Activated naive CD4-positive, alpha-beta T cell treated with anti-CD3 and anti-CD28 coated beads, Interleukin-2, amount 50 U/mL, for 24 hours (primary cell): Measurements from ENCODE around the gene ZNF169.
"Not testable (repeated sequence)": the region's sequence is repeated elsewhere in the genome, so short reads cannot be mapped to it uniquely, and the experiment has no call there.

Source experiments
- H3K27ac Mint-ChIP-seq: one replicate; pipeline ENCODE4 v1.8.0; 2021; ENCODE audit warnings: mild to moderate bottlenecking, mixed read lengths
- H3K27me3 Mint-ChIP-seq: one replicate; pipeline ENCODE4 v1.8.0; 2021; ENCODE audit warnings: mixed read lengths
- H3K36me3 Mint-ChIP-seq: one replicate; pipeline ENCODE4 v1.8.0; 2021; ENCODE audit warnings: mixed read lengths
- H3K4me1 Mint-ChIP-seq: one replicate; pipeline ENCODE4 v1.8.0; 2021; ENCODE audit warnings: mixed read lengths
- H3K4me3 Mint-ChIP-seq: one replicate; pipeline ENCODE4 v1.8.0; 2021; ENCODE audit warnings: mild to moderate bottlenecking, mixed read lengths
- H3K9me3 Mint-ChIP-seq: one replicate; pipeline ENCODE4 v1.8.0; 2021; ENCODE audit warnings: mixed read lengths

Gene ZNF169

DNA sequence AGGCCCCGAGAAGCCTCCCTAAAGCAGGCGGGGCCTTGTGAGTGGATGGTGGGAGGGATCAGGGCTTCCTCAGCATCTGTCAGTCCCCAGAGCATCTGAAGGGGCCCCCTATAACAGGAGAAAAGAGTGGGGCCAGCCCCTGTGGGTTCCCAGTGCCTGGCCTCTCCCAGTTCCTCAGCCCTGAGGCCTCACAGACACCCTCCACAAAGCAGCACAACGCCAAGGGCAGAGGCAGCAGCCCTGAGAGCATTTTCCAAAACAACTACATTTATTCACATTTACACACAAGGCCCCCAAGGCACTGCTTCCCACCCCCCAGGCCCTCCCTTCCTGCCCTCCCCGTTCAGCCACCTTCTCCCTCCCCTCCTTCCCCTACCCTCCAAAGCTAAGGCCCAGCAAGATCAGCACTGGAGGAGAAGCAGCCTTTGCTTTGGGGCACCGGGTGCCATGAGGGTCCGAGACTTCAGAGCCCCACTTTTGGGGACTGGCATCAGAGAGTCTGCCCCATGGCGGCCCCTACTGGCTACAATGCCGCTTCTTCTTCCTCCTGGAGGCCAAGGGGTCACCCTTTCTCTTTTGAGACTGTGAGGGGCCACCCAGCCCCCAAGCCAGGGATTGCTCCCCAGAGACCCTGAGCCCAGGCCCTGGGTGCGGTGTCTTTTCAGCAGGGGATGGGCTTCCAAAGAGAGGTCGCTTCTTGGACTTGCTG lies 59.0 kb downstream of the ZNF169 start:
- not testable (repeated sequence) for H3K36me3 Mint-ChIP-seq, H3K27me3 Mint-ChIP-seq, H3K4me3 Mint-ChIP-seq, H3K9me3 Mint-ChIP-seq, H3K4me1 Mint-ChIP-seq, H3K27ac Mint-ChIP-seq

DNA sequence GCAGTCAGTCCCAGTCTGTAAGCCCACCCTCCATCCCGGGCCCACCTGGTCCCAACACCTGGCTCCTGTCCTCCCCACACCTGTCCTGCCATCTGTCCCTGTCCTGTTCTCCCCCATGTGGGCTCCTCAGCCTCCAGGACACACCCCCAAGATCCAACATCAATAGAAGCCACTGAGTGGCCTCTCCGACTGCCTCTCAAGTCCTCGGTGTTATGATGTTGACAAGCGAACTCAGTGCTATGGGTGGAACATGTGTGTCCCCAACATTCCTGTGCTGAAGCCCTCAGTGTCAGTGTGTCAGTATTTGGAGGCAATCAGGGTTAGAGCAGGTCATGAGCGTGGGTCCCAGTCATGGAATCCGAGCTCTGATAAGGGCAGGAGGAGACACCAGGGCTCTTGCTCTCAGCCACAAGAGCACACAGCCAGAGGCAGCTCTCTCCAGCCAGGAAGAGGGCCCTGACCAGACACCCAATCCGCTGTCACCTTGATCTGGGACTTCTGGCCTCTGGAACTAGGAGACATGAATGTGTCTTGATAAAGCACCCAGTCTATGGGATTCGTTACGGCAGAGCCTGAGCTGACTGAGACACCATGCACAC lies 63.3 kb downstream of the ZNF169 start:
- peak overlapping the region; percentile 51 for H3K27ac Mint-ChIP-seq
- not testable (repeated sequence) for H3K4me3 Mint-ChIP-seq, H3K9me3 Mint-ChIP-seq, H3K27me3 Mint-ChIP-seq, H3K36me3 Mint-ChIP-seq, H3K4me1 Mint-ChIP-seq

DNA sequence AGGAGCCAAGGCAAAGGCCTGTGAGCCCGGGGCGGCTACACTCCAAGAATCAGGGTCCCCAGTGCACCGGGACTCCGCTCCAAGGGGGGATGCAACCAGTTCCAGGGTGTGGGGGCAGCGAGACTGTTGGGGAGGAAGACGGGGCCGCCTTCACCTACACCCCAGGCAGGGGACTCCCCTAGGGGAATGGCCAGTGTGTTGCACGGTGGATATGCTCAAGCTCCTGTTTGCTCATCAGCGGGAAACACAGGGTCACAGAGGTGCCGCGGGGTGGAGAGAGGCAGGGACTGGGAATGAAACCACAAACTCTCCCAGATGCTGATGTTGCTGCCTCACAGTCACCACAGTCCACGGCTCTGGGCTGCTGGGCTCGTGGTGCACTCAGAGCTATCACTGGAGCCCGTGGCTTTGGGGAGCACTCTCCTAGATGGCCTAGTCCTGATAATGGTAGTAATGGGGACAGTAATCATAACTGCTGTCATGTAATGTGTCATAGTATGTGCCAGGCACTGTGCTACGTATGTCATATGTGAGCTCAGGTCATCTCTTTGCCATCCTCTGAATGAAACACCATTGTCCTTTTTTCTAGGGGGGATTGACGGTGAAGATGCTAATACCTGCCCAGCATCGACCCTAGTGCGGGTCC lies 64.2 kb downstream of the ZNF169 start:
- not testable (repeated sequence) for H3K27ac Mint-ChIP-seq, H3K4me3 Mint-ChIP-seq, H3K36me3 Mint-ChIP-seq, H3K4me1 Mint-ChIP-seq, H3K27me3 Mint-ChIP-seq, H3K9me3 Mint-ChIP-seq

DNA sequence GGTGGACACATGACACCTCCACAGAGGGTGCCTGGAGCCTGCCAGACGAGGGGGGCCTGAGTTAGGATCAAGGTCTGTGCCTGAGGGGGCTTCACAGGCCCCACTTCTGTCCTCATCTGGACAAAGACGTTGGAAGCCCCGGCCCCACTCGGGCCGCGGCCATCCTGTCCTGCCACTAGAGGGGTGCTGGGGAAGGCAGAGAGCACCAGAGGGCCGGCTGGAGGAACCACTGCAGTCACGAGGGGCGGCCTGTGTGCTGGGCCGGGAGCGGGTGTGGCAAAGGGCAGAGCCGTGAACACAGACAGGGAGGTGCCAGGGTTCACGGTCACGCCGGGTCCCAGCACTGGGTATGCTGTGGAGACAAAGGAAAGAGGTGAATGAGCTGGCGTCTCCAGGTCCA lies 66.5 kb downstream of the ZNF169 start:
- H3K4me1 Mint-ChIP-seq, H3K27ac Mint-ChIP-seq, H3K4me3 Mint-ChIP-seq, H3K27me3 Mint-ChIP-seq, H3K9me3 Mint-ChIP-seq, H3K36me3 Mint-ChIP-seq: not testable (repeated sequence)

DNA sequence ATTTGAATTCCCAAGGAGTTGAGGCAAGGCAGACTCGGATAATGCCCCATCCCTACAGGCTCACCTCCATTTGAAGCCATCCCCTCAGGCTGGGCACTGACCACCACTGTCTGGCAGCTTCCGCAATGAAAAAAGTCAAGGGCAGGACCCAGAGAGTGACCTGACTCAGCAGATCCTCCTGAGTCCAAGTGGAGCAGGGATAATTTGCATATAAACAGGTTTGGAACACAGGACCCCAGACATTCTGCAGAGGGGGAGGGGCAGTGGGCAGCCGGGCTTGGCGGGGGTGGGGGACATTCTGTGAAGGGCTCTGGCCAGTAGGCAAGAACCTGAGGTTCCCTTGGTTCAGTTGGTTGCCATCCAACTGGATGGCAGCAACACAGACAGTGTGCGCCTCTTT lies 69.4 kb downstream of the ZNF169 start, which contains the start of gene NUTM2F:
Gene NUTM2F (minus strand): TSS at position 101 of the 400 bp plus-strand sequence. CDS start 21 bp downstream, at position 80.
- not testable (repeated sequence) for H3K9me3 Mint-ChIP-seq, H3K36me3 Mint-ChIP-seq, H3K27me3 Mint-ChIP-seq, H3K27ac Mint-ChIP-seq, H3K4me1 Mint-ChIP-seq, H3K4me3 Mint-ChIP-seq

DNA sequence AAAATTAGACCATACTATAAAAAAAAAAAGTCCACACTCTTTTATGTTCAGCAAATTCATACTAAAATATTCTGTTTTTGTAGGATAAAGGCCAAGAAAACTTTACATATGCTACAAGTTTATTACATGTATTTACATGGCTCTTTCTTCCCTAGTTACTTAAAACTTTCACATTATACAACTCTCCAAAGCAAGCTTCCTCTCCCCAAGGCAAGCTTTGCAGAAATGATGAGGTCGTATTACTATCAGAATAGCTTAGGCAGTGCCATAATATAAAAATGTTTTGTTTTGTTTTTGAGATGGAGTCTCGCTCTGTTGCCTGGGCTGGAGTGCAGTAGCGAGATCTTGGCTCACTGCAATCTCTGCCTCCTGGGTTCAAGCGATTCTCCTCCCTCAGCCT lies 77.3 kb downstream of the ZNF169 start:
- H3K4me3 Mint-ChIP-seq, H3K9me3 Mint-ChIP-seq, H3K4me1 Mint-ChIP-seq, H3K27ac Mint-ChIP-seq, H3K27me3 Mint-ChIP-seq, H3K36me3 Mint-ChIP-seq: not testable (repeated sequence)

DNA sequence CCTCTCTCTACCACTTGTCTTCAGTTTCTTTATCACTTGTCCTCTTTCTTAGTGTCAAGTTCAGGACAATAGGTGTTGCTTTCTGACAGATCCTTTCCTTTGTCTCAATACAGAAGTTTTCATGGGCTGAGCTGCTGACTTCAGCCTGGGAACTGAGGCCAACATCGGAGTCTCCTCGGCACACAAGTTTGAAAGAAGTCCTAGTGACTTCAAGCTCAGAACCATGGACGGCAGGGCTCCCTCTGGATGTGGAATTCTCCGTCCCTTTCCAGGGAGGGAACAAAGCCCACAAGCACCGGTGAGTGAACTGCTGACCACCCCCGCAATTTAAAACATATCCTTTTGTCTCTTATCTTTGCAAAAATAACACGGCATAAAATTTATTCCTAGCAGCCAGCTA lies 79.6 kb downstream of the ZNF169 start:
- H3K27me3 Mint-ChIP-seq, H3K9me3 Mint-ChIP-seq, H3K4me1 Mint-ChIP-seq, H3K36me3 Mint-ChIP-seq, H3K4me3 Mint-ChIP-seq, H3K27ac Mint-ChIP-seq: not testable (repeated sequence)

DNA sequence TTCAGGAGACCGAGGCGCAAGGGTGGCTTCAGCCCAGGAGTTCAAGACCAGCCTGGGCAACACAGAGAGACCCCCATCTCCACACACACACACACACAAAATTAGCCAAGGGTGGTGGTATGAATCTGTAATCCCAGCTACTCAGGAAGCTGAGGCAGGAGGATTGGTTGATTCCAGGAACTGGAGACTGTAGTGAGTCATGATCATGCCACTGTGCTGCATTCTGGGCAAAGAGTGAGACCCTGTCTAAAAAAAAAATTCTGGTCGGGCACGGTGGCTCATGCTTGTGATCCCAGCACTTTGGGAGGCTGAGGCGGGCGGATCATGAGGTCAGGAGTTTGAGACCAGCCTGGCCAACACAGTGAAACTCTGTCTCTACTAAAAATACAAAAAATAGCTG lies 80.6 kb downstream of the ZNF169 start:
- H3K4me1 Mint-ChIP-seq, H3K4me3 Mint-ChIP-seq, H3K27ac Mint-ChIP-seq, H3K36me3 Mint-ChIP-seq, H3K9me3 Mint-ChIP-seq, H3K27me3 Mint-ChIP-seq: not testable (repeated sequence)

DNA sequence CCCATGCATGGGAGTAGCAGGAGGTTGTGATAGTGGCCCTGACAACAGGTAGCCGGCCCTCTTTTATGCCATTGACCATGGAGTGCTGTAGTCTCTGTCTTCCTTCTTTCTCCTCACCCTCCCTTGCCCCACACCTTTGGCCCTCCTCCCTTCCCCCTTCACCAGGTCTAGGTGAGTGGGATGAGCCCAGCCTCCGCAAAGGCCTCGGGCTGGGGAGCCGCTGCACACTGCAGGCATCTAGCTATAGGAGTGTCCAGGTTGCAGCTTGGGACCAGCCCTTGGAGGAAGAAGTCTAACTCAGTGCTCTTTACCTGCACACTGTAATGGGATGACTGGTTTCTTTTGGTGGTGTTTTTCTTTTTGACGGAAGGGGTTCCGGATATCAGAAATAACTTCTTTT lies 81.7 kb downstream of the ZNF169 start:
- H3K9me3 Mint-ChIP-seq, H3K27ac Mint-ChIP-seq, H3K36me3 Mint-ChIP-seq, H3K4me3 Mint-ChIP-seq, H3K27me3 Mint-ChIP-seq, H3K4me1 Mint-ChIP-seq: not testable (repeated sequence)

DNA sequence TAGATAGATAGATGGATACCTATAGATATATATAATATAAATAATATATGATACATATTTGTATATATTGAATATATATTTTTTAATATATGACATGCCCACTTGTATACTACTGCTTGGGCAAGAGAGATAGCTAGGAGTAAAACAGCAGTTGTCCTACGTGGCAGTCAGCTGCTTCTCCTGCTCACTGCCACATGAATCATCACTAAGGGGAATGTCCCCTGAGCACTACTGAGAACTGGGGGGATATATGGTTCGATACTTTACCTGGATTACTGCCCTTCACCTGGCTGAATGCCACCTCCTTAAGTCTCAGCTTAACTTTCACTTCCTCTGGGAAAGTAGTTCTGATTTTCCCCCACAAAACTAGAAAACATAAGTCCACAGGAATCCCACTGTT lies 82.6 kb downstream of the ZNF169 start:
- not testable (repeated sequence) for H3K36me3 Mint-ChIP-seq, H3K4me3 Mint-ChIP-seq, H3K4me1 Mint-ChIP-seq, H3K27ac Mint-ChIP-seq, H3K9me3 Mint-ChIP-seq, H3K27me3 Mint-ChIP-seq

DNA sequence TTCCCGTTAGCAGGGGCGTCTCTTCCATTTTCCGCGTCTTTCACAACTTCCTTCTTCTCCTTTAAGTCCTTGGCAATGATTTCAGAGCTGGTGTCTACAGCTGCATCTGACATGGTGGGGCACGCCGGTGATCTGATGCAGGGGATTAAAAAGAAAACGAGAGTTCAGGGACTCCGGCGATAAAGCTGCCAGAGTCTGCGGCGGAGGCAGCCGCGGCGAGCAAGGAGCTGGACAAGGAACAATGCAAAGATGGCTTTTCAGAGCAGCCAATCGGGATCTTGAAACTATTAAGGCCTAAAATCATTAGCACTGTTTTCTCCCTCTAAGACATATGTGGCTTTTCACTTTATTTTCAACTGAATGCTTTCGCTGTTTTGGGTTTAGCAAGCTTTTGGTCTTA lies 88.4 kb downstream of the ZNF169 start:
- H3K4me1 Mint-ChIP-seq, H3K4me3 Mint-ChIP-seq, H3K27me3 Mint-ChIP-seq, H3K9me3 Mint-ChIP-seq, H3K36me3 Mint-ChIP-seq, H3K27ac Mint-ChIP-seq: not testable (repeated sequence)

DNA sequence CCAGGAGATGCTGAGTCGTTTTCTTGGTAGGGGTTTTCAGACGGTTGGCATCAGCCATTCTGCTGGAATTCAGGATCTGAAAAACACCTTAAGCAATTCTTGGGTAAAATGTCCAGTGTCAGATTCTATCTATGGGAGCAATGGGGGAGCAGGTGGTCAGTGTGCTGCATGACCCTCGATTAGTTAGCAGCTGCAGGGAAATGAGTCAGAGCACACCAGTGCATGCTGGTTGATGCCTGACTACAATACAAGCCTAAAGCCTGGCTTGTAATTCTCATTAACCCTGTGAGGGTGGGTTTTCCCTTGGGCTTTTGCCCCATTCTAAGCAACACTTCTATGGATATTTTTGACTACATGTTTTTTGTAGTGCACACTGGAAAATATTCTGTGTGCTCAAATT lies 89.7 kb downstream of the ZNF169 start:
- not testable (repeated sequence) for H3K4me3 Mint-ChIP-seq, H3K27ac Mint-ChIP-seq, H3K4me1 Mint-ChIP-seq, H3K36me3 Mint-ChIP-seq, H3K27me3 Mint-ChIP-seq, H3K9me3 Mint-ChIP-seq
